Gastrocnemius medialis (tissue), 4 donors: ENCODE data around the gene TSPYL1.

ENCODE experiments used
- CTCF ChIP-seq, 5 experiments: fragments of 450-650 bp in 3 of 5; fragments of 200-600 bp in 2 of 5; sonication (generic) in 2 of 5; IDR thresholded peaks in 4 of 5; conservative IDR thresholded peaks in 1 of 5; 1 replicate in 4 of 5; 2 replicates in 1 of 5; pipeline ENCODE4 v1.5.1; 2016 to 2019; ENCODE audit warnings: antibody characterized with exemption in 5 of 5, mild to moderate bottlenecking in 3 of 5, moderate library complexity in 3 of 5
- POLR2A ChIP-seq, 2 donors: fragments of 450-650 bp; IDR thresholded peaks; one replicate each; pipeline ENCODE4 v1.6.1; 2017; ENCODE audit warnings: antibody characterized with exemption in 2 of 2, mild to moderate bottlenecking in 2 of 2, moderate library complexity in 2 of 2

GRCh38 chr6:116316772-116317467 lies 37.2 kb upstream of the TSPYL1 start:
- no peak for TF ChIP-seq CTCF (IDR thresholded peaks at IDR 0.05 in 4 of 5, conservative IDR thresholded peaks at IDR 0.05 in 1 of 5)
- TF ChIP-seq POLR2A (IDR thresholded peaks at IDR 0.05) = no peak
